ENCODE data around the gene MSANTD2.

Gene MSANTD2

DNA sequence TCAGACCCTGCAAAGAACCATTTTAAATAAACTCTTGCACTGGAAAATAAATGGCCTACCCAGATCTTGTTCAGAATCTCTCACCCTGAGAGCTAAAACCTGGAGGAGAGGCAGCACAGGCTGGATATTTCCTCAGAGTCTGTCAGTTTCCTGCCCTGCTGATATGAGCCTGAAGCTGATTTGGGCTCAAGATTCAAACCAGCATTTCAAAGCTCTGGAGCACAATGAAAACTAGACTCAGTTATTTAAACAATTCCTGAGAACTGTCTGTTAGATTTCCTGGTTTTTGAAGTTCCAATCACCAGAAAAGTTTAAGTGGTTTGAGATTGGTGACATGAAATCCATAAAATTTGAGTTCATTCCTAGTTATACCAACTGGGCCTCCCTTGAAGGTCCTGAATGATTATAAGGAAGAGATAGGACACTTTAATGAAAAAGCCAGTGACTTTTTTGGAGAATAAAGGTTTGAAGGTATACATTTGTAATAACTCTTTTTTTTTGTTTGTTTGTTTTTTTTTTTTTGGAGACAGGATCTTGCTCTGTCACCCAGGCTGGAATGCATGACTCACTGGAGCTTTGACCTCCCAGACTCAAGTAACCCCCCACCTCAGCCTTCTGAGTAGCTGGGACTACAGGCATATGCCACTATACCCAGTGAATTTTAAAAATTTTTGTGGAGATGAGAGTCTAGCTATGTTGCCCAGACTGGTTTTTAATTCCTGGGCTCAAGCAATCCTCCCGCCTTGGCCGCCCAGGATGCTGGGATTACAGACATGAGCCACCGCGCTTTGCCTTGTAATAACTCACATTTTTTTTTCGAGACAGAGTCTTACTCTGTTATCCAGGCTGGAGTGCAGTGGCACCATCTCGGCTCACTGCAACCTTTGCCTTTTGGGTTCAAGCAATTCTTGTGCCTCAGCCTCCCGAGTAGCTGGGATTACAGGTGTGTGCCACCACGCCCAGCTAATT, 30.1 kb downstream of the MSANTD2 start:
- DNase-seq = no peak

DNA sequence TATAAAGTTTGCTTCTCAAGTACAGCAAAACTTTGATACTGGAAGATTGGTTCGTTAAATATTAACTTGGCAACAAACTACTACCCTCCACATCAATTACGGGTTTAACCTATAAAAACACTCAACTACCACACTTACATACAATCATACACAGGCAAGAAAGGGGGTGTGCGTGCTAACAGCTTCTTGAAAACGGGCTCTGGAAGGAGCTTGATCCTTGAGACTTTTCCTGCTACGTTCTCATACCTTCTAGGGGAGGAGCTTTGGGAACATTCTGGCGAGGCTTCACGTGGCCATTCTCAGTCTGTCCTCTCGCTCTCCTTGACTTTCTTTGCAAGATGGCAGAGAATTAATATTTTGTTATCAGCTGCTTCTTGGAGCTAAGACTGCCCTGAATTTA, 31.3 kb downstream of the MSANTD2 start:
- no peak for DNase-seq

DNA sequence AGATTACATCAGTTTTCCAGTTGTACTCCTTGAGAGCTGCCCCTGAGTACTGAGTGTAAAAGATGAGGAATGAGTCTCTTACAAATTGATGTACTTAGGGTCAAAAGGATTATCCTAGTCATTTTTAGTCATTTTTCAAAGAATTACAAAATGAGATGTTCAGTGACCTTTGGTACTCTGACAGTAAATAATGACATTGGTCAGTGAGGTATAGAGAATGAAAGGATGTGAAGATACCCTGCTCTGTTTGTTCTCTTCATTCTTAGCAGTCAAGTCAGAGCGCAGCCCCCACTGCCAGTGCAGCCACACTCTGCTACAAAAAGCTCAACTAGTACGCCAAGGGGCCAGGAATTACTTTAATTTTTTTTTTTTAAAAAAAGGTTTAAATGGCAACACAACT, 34.0 kb downstream of the MSANTD2 start:
- DNase-seq = no peak

DNA sequence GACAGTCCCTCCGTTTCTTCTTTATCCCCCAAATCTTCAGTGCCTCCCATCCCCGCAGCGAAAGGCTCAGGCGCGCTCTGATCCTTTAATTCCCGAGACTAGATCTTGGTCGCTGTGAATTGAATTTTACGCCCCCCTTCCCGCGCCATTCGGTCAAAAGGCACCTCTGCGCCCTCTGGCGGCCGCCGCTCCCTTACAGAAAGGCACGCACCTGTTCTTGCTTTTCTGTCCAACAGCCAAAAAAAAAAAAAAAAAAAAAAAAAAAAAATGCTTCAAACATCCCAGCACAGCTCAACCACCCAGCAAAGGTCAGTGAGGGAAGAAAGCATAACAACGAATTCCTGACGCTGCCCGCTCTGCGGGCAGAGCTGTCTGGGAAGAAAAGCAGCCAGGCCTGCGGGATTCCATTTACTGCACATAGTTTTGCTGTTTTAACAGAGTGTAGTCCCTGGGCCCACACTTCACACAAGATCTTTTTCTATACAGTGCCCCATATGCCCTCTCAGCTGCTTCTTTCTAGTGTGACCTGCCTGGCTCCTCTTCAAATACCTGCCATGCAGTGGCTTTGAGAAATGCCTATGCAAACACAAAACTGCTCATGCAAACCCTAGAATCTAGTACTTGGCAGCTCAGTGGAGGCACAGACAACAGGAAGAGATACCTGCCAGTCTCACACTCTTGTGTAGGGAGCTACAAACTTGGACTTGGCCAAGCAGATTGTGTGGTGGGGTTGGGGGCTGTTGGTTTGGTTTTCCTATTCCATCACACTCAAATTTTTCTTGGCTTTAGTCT, 36.9 kb downstream of the MSANTD2 start:
- peak; percentile 86 for DNase-seq

DNA sequence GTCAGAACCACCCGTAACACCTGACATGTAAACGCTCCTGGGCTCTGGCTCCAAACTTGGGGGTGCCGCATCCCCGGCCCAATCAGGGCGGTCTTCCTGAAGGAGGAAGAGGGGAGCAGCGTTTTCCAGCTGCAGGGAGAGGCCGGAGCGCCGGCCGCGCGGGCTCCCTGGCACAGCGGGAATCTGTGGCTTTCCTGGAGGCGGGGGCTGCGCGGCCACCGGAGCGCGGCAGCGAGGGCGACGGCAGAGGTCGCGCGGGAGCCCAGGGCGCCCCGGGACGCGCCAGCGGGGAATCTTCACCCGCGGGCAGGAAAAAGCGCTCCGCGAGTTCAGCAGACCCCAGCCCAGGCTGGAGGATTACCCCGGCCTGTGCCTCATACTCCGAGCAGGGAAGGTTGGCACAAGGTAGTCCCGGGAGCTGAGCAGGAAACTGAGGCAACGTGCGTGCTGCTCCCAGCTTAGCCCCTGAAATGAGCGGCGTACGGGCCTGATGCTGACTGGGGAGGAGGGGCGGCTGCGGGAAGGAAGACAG, 37.5 kb downstream of the MSANTD2 start:
- no peak for DNase-seq

DNA sequence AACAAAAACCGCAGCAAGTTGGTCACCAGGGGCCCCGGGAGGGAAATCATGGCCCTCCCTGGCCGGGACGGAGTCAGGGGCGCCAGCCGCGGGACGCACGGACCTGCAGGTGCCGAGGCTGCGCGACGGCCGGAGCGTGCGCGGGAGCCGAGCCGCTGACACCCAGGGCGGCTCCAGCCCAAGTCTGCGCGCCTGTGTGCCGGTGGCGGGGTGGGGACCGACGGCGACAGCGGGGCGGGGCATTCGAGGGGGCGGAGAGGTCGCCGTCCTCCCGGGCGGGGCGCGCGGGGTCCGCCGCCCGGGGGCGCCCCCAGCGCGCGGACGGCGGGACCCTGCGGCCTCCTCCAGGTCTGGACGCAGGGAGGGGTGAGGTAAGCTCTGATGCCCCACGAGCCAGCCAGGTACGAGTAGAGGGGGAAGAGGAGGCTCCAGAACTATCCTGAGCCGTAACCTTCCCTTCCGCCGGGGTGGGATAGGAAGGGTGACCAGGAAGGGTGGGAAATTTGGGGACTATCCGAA, 38.0 kb downstream of the MSANTD2 start, which contains the start of gene ESAM:
TSS of gene ESAM (minus strand) at position 186 of the 519 bp plus-strand sequence. CDS start at position 50, 136 bp downstream.
- DNase-seq = peak; percentile 82

DNA sequence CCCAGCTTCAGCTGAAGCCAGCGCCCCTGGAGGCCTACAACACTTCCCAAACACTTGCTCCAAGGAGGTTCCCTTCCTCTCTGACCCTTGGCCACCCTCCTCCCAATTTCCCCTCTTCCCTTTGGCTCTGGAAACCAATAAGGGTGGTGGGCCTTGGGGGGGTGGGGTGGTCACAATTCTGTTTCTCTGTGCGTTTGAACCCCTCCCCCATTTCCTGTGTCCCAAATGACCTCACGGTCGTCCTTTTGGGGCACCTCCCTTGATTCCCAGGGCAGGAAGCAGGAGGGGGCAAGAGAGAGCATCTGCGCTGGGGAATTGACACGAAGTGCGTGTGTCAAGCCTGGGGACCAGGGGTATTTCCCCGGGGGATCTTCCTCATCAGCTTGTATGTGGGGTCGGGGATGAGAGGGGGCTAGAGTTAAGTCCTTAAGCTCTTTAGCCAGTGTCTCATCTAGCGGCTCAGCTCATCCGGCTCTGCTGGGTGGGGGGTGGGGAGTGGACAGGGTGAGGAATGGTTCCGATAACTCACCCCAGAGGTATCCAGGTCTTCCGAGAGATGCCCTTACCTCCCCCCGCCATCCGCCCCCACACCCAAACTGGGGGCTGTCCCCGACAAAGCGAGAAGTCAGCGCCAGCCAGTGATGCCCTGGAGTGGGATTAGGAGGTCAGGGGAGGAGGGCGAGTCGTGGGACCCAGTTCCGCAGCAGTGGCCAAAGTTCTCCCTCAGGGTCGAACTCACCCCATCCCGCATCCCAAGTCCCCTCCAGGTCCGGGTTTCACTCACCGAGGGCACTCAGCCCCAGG, 38.7 kb downstream of the MSANTD2 start:
- peak; percentile 29 for DNase-seq

DNA sequence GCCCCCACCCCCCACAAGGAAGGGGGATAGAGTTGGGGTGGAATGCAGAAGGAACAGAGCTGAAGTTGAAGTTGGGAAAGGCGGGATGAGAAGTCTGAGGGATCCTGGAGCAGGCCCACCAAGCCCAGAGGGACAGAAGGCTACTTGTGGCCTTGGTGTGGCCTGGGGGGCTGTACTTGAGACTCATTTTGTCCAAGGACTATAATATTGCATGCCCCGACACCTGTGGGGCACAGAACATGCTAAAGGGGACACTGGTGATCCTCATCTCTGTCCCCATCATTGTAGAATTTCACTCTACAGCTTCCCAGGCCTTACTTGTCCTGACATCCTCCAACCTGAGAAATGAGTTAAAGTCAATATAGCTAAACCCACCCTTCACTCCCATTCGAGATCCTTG, 39.4 kb downstream of the MSANTD2 start:
- DNase-seq = no peak

DNA sequence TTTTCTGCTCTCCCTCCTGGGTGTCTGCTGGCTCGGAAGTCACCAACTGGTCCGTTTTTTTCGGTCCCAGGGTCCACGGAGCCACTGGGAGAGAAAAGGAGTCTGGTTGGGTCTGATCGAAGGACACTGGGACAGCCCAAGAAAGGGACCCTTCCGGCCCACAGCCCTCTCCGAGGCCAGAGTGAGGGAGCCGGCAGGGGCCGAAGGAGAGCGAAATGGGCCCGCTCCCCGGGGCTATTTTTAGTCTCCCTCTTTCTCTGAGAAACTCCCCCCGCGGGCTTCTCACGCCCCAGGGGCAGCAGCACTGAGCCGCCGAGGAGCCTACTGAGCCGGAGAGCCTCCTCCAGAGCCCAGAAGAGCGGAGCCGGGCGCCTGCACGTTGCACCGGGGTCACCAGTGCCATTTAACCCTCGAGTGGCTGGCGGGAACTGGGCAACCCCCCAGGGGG, 40.0 kb downstream of the MSANTD2 start:
- peak; percentile 53 for DNase-seq

DNA sequence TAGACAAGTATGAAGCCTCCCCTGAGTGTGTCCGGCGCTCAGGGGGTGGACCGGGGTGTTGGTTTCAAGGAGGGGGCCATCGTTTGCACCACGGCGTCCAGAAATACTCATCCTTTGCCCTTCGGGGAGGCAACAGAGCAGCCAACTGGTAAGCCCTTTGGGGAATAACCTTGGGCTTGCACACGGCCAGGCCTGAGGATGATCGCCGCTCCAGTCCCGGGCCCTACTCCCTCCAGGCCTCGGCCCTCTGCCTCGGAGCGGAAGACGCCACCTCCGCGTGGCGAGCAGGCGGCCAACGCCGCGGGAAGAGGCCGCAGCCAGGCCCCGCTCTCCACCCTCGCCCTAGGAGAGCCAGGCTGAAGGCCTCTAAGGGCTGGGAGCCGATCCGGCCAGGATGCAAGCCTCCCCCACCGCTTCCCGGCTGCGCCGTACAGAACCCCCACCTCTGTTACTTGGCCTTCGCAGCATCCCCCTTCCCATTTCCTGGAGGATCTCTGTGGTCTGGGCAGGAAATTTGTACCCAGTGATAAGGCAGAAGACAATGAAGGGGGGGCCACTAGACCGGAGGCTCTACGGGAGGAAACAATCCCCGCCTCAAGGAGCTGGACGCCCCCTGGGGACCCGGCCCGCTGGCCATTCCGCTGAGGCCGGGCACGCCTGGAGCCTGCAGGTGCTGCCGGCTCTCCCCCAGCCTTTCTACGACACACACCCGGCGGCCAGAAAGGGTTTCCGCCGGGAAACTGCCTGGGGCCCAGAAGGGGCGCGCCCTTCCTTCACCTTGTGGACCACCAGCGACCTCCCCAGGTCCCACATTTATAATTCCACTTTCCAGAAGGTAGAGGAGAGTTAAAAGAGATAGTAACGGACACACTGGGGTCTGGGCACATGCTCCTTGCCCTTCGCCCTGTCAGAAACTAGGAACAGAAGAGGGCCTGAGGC, 40.7 kb downstream of the MSANTD2 start:
- peak; percentile 68 for DNase-seq

DNA sequence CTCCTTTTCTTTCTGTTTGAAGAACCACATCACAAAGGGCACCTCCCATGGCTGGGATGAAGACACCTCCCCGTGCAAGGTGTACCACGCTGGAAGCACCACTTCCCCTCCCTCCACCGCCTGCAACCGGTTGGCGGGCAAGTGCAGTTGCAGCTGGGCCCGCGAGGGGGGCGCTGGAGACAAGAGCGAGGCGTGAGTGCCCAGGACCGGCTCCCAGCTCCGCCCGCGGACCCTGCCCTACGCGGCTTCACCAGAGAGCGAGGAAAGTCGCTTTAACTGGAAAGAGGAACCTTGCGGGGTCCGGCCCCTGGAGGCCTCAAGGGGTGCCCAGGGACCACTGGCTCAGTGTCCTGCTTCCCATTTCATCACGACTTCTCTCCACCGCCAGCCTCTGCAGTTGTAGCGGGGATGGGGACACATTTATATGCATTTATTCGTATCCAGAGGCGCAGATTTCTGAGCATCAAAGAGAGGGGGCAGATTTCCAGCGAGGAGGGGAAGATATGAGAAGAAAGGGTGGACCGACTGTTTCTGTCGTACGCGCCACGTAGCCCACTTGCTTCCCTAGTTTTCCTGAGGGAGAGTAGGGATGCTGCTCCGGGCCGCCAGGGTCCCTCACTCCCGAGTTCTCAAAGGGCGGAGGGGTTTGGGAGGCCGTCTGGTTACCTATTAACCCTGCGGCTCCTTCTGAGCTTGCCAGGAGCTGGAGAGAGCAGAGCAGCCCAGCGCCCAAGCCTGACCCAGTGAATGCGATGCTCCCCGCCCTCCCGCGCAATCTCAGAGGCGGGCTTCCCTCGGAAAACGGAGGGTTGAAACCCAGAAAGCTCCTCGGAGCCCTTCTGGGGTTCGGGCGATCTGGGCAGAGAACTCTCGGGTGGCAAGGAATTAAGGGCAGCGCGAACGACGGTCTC, 41.6 kb downstream of the MSANTD2 start:
- peak; percentile 95 for DNase-seq

DNA sequence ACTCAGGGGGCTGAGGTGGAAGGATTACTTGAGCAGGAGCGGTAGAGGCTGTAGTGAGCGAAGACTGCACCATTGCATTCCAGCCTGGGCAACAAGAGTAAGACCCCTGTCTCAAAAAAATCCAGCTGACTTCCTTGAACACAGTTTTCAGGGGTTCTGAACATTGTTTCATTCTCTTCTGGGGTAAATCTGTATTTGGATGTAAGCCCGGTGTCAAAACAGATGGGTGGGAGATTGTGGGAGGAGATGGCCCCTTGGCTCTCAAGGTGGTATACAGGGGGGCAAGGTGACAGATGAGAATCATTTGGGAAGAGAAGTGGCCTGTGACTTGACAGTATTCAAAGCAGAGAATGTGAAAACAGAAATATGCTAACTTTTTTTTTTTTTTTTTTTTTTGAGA, 42.9 kb downstream of the MSANTD2 start:
- no peak for DNase-seq

DNA sequence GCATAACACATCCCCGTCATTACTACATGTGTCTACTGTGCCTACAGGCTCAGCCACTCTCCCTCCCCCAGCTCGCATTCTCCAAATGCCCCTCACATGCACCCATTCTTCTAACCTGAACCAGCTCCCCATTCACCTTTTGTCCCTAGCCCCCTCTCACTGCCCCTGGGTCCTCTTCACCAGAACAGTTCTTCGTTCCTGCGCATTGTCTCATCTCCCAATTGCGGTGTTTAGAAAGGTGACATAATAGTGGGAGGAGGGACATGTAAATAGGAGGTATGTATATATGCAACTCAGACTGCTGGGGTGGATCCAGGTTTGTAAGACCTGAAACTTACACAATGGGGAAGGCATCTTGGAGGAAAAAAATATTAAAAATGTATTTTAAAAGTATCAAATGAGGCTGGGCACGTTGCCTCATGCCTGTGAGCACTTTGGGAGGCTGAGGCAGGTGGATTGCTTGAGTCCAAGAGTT, 43.4 kb downstream of the MSANTD2 start:
- no peak for DNase-seq

DNA sequence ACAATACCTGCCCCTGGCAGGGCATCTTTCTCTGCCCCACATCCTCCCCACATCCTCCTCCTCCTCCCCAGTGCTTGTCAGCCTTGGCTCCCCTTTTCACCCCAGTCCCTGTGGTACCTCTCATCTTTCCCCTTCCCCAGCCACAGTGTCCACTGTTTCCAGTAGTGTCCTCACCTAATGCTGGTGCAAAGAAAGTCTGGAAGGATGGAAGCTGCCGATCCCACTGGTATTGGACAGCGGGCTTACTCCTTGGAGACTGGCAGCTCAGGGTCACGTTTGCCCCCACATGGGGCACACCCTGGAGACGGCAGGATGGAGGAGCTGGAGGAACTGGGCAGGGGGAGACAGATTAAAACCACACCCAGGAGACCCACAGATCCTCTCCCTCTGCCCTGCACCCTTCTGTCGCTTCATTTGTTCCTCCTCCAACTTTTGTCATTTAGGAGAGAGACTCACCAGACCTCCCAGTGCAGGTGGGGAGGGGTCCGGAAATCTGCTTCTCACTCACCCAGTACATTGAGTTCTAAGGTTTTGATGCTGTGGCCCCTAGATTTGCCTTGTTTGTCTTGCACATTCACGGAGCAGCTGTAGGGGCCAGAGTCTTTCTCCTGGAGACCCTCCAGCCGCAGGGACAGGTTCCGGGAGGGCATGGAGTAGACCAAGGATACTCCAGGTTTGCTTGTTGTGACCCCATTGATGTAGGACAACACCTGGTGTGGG, 44.0 kb downstream of the MSANTD2 start:
- no peak for DNase-seq

DNA sequence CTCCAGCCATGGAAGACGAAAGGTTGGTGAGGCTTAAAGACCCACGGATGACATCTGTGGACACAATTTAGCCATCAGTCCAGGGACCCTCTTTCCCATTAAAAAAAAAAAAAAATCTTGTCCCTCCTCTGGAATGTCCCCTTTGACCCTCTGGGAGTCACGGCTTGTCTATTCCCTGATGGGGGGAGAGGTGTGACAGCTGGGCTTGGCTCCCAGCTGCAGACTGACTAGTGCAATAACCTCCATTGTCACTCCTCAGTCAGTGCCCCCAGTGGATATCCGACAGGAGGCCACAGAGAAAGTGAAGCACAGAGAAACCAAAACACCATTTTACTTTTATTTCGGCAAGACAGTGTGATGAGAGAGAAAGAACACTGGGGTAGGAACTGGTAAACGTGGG, 45.5 kb downstream of the MSANTD2 start:
- DNase-seq = no peak

DNA sequence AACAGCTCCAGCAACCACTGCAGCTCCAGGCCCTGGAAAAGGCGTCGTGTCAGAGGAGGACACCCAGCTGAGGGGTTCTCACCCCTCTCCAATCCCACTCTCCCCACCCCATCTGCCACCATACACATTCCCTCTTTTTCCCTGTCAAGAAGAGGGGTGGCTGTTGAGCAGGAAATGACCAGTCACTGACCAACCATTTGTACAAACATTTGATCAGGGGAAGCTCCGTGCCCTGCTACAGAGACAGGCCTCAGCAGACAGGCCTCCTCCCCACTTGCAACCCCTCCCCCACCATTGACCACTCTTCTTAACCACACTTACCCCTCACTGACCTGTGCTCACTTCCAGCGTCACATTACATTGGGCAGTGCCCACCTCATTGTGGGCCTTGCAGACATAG, 45.9 kb downstream of the MSANTD2 start:
- no peak for DNase-seq

DNA sequence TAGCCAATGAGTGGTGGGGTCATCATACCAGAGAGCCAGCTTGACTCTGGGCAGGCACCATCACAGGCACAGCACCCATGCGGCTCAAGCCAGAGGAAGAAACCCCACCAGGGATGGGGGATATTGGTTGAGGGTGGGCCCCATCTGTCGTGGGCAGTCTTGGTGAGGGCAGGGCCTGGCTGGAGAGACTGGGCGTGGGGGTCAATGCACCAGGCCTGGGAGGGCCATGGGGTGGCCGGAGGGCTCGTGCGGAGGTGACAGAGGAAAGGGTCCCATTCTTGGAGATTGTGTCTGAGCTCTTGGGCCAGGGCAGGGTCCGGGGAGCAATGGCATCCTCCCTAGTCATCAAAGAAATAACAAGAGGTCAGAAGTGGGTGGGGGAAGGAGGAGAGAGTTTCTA, 46.6 kb downstream of the MSANTD2 start:
- DNase-seq = no peak

DNA sequence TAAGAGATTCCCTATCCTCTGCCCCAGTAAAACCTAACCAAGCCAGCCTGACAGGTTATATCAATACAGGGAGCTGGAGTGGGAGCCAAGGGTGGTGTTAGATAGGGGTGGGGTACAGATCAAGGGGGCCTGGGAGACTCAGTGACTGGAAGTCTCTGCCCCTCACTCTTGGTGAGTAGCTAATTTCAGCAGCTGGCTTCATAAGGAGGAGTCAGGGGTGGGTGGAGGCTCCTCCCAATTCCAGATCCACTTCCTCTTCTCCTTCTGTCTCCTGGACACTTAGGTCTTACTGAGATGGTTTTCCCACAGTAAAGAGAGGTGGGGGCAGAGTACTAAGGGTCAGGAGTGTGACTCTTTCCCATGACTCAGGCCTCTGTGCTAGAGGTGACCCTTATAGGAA, 47.0 kb downstream of the MSANTD2 start:
- DNase-seq = peak; percentile 37

DNA sequence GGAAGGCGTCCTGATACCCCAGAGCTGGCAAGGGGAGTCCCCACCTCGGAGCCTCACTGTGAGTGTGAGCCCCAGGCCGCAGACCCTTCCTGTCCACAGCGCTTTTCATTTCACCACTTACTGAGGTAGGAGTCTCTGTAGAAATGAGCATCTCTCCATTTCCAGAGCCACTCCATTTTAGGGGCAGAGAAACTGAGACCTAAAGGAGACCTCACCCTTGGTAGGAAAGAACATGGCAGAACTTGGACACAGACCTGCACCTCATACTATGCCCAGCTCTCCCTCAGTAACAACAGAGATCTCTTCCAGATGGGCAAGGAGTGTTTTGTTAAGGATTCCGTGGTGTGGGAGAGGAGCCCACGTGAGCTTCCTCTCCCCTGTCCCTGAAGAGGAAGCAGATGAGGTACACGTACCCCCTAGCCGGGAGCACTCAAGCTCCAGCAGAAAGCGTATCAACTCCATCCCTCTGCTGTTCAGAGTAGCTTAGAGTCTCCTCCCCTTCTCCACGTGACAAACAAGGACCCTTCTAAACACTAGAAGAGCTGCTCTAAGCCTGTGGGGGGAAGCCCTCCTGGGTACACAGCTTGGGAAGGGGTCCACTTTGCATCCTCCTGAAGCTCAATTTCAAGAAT, 47.6 kb downstream of the MSANTD2 start:
- DNase-seq = peak; percentile 27
